ENCODE data around the gene WFIKKN1. TPM values are rescaled to one million over a fixed set of nuclear protein-coding genes. Genes with fewer than 3 reads are reported as not detected.

The WFIKKN1 gene
- total and polyA plus RNA-seq, 2 of the 13 experiments (the other 11 are each of a cell fraction or from before 2014, with no cell fraction given): 1.7 to 4.9 TPM

- TF ChIP-seq ZNF574 (CRISPR knock-in tag; IDR thresholded peaks at IDR 0.05) (peak; percentile 92), TFAP4 (IDR thresholded peaks at IDR 0.05; ENCODE audit: borderline replicate concordance, low read depth) (peak; percentile 81), RXRB (CRISPR knock-in tag; IDR thresholded peaks at IDR 0.05; ENCODE audit: borderline replicate concordance) (peak; percentile 30; the same call in 1 of the 2 replicates), ZMYM3 (CRISPR knock-in tag; IDR thresholded peaks at IDR 0.05) (no peak), KAT8 (CRISPR knock-in tag; IDR thresholded peaks at IDR 0.05) (0 out of 2 replicates have a peak, but pooled peaks have one; percentile 14), FOXA1 (IDR thresholded peaks at IDR 0.05) (no peak), FOXA1 (CRISPR knock-in tag; IDR thresholded peaks at IDR 0.05) (peak; percentile 31; the same call in 1 of the 2 replicates), SIN3A (IDR thresholded peaks at IDR 0.05; ENCODE audit: borderline replicate concordance, low read depth, low read length) (no peak), IRF2 (CRISPR knock-in tag; IDR thresholded peaks at IDR 0.05) (peak; percentile 48), ZBTB38 (CRISPR knock-in tag; IDR thresholded peaks at IDR 0.05) (0 out of 2 replicates have a peak, but pooled peaks have one; percentile 62), NR2C2 (CRISPR knock-in tag; IDR thresholded peaks at IDR 0.05; ENCODE audit: borderline replicate concordance) (no peak), ATF5 (CRISPR knock-in tag; IDR thresholded peaks at IDR 0.05; ENCODE audit: low read depth) (0 out of 2 replicates have a peak, but pooled peaks have one; percentile 15), MIER3 (CRISPR knock-in tag; IDR thresholded peaks at IDR 0.05; ENCODE audit: borderline replicate concordance) (no peak), CTCF (CRISPR knock-in tag; IDR thresholded peaks at IDR 0.05) (peak; percentile 93), NR2F1 (CRISPR knock-in tag; IDR thresholded peaks at IDR 0.05) (no peak), ZFP37 (CRISPR knock-in tag; IDR thresholded peaks at IDR 0.05; ENCODE audit: borderline replicate concordance) (peak; percentile 39; the same call in 1 of the 2 replicates), HNF1B (CRISPR knock-in tag; IDR thresholded peaks at IDR 0.05) (peak; percentile 15; the same call in 1 of the 2 replicates), MYC (CRISPR knock-in tag; IDR thresholded peaks at IDR 0.05; ENCODE audit: borderline replicate concordance) (peak; percentile 78), MAX (IDR thresholded peaks at IDR 0.05) (peak; percentile 66; the same call in 1 of the 2 replicates)
Measured at GRCh38 chr16:648071-648780, 17.4 kb downstream of the WFIKKN1 start (continued).
